Ascending aorta (tissue), 2 donors: Measurements from ENCODE around the gene UFD1. TPM values are rescaled to one million over a fixed set of nuclear protein-coding genes. Genes with fewer than 3 reads are reported as not detected.

Experiments
- DNase-seq, 2 donors: peaks; one replicate each; pipeline ENCODE4 v3.0.0-alpha.2; 2019; ENCODE audit warnings: low spot score in 2 of 2
- H3K27ac ChIP-seq, 2 donors: fragments of 200-600 bp; sonication (generic); one replicate each; pipeline ENCODE4 v1.5.1; 2016 to 2017; ENCODE audit warnings: mild to moderate bottlenecking in 1 of 2
- H3K27me3 ChIP-seq: fragments of 200-600 bp; sonication (generic); one replicate; pipeline ENCODE4 v1.5.1; 2017
- H3K36me3 ChIP-seq, 2 donors: fragments of 200-600 bp; sonication (generic); one replicate each; pipeline ENCODE4 v1.5.1; 2016
- H3K4me1 ChIP-seq, 2 donors: fragments of 200-600 bp; sonication (generic); one replicate each; pipeline ENCODE4 v1.5.1; 2016 to 2017; ENCODE audit warnings: mild to moderate bottlenecking in 1 of 2
- H3K4me3 ChIP-seq, 2 donors: fragments of 200-600 bp; sonication (generic); one replicate each; pipeline ENCODE4 v1.5.1; 2016 to 2017; ENCODE audit warnings: mild to moderate bottlenecking in 1 of 2
- H3K9me3 ChIP-seq, 2 donors: fragments of 200-600 bp; sonication (generic); one replicate each; pipeline ENCODE4 v1.5.1; 2016
- intact Hi-C: fragments of 100-400 bp; cut with DNase I; formaldehyde crosslinking; loops from one replicate; pipeline ENCODE4 v1.15.1; 2023
- total RNA-seq: library from RNA; depleted of rRNA; stranded (reverse); fragments of >200 nt; gene quantifications from one replicate; pipeline ENCODE4 v1.1.0, GENCODE V29; 2016
- TF ChIP-seq, protein P1 (sequence below), 3 experiments: fragments of 200-600 bp in 2 of 3; fragments of 450-650 bp in 1 of 3; sonication (generic) in 2 of 3; IDR thresholded peaks; one replicate each; pipeline ENCODE4 v1.5.1; 2016 to 2019; ENCODE audit warnings: antibody characterized with exemption in 3 of 3, mild to moderate bottlenecking in 1 of 3, moderate library complexity in 1 of 3

The UFD1 gene
- total RNA-seq, 1 donor from 2014 or later, result 81.5 TPM

DNA sequence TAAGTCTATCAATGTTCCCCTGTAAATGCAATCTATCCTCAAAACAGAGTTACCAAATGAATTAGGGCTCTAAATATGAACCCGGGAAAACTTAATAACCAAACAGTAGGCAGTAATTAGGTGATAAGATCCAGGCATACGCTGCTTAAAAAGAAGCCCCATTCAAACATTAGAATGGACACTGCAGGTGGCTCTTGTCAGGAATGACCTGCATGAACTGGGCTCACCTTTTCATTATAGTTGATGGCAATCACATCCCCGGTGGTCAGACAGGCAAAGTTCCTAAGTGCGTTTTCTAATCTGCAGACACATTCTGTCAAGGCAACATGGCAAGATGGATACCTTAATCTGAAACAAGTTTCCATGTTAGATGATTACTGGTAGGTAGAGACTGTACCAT lies 14.0 kb downstream of the UFD1 start:
- TF ChIP-seq, protein P1, sequence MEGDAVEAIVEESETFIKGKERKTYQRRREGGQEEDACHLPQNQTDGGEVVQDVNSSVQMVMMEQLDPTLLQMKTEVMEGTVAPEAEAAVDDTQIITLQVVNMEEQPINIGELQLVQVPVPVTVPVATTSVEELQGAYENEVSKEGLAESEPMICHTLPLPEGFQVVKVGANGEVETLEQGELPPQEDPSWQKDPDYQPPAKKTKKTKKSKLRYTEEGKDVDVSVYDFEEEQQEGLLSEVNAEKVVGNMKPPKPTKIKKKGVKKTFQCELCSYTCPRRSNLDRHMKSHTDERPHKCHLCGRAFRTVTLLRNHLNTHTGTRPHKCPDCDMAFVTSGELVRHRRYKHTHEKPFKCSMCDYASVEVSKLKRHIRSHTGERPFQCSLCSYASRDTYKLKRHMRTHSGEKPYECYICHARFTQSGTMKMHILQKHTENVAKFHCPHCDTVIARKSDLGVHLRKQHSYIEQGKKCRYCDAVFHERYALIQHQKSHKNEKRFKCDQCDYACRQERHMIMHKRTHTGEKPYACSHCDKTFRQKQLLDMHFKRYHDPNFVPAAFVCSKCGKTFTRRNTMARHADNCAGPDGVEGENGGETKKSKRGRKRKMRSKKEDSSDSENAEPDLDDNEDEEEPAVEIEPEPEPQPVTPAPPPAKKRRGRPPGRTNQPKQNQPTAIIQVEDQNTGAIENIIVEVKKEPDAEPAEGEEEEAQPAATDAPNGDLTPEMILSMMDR (IDR thresholded peaks at IDR 0.05), result no peak
- Histone ChIP-seq H3K36me3 (peaks cover 61 to 88% of the 10 kb centered on the region in 2 donors), H3K27me3 (no peaks in the 10 kb centered on the region), H3K27ac (no peak overlapping the region), H3K9me3 (no peaks in the 10 kb centered on the region), H3K4me3 (no peak overlapping the region), H3K4me1 (no peaks in the 10 kb centered on the region)
- no peak for DNase-seq
- intact Hi-C loops, result no loop called here

DNA sequence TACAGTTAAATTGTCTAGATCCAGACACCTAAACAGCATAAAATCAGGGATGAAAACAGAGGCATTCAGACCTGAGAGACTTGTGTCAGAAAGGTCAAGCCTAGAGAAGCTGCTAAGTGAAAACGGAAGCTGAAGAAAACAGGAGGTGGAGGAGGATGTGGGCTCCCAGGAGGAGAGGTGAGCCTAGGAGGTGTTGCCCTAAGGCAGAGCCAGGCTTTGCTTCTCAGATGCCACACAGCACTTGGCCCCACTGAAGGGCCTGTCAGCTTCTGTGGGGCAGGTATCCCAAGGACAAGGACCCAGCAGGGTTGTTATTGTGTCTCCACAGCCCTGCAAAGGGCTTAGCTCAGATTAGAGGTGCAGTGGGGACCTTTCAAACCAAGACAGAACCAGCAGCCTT lies 14.4 kb downstream of the UFD1 start:
- no peak overlapping the region for H3K4me3 ChIP-seq
- H3K4me1 ChIP-seq, result no peaks in the 10 kb centered on the region
- TF ChIP-seq, protein P1 (IDR thresholded peaks at IDR 0.05), result no peak
- H3K36me3 ChIP-seq, result peaks cover 56 to 87% of the 10 kb centered on the region in 2 donors
- DNase-seq, result no peak
- H3K9me3 ChIP-seq, result no peaks in the 10 kb centered on the region
- intact Hi-C loops, result no loop called here
- H3K27me3 ChIP-seq, result no peaks in the 10 kb centered on the region
- no peak overlapping the region for H3K27ac ChIP-seq

DNA sequence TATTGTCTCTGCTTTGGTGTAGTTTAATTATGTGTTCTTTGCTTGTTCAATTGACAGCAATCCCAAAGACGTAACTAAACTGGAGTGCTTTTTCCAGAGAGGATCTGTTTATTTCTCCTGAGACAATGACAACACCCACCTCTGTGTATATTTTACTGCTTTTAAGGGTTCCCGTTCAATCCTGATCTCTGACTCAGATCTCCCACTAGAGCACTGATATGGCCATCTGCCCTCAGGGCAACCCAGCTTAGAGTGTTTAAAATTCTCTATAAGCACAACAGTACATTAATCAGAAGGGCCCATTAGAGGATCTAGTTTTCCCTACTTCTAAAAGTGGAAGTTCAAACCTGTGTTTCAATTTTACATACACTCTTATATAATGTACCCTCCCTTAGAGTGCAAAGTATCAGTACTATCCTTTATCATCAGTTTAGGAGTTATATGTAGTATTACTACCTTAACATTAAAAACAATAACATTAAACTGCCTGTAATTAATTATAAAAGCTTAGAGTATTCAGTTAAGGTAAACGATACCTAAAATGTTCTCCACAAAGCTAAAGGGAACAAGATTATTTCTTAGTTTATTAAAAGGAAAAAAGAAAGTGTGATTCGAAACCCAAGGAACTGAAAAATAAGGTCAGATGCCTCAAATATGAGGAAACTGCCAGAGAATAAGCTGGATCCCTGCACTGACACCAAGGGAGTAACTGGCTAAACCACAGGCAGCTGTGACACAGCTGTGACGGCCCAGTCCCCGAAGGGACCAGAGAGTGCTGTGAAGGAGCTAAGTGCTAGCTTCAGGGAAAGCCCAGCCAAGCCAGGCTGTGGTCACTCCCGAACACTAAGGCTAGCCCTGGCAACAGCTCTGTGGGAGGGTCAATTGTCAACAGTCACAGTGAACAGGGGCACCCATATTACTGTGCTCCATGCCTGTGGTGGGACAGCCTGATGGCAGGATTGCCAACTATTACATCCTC lies 15.2 kb downstream of the UFD1 start:
- Histone ChIP-seq H3K4me1 (no peaks in the 10 kb centered on the region), H3K36me3 (peaks cover 49 to 79% of the 10 kb centered on the region in 2 donors), H3K9me3 (no peaks in the 10 kb centered on the region), H3K27ac (no peak overlapping the region), H3K27me3 (no peaks in the 10 kb centered on the region), H3K4me3 (no peak overlapping the region)
- DNase-seq, result no peak
- TF ChIP-seq, protein P1 (IDR thresholded peaks at IDR 0.05), result no peak
- intact Hi-C loops, result no loop called here

DNA sequence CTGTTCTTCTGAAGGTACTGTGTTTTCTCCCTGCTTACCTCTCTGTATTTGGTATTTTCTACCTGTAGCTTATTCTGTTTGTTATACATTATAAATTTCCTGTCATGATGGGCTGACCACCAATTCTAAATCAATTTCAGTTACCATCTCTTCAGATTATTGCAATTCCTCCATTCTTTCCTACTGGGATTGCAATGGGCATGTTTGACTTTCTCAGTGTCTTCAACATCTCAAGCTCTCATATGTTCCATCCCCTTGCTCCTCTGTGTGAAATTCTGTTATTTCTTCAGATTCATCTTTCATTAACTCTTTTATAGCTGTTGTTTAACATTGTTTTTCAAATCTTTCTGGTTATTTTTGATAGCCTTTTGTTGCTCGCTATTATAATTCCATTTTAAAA lies 16.0 kb downstream of the UFD1 start:
- Histone ChIP-seq H3K4me1 (no peaks in the 10 kb centered on the region), H3K36me3 (peaks cover 41 to 78% of the 10 kb centered on the region in 2 donors), H3K4me3 (no peak overlapping the region), H3K27ac (no peak overlapping the region), H3K9me3 (no peaks in the 10 kb centered on the region), H3K27me3 (no peaks in the 10 kb centered on the region)
- DNase-seq, result no peak
- TF ChIP-seq, protein P1 (IDR thresholded peaks at IDR 0.05), result no peak
- intact Hi-C loops, result no loop called here

DNA sequence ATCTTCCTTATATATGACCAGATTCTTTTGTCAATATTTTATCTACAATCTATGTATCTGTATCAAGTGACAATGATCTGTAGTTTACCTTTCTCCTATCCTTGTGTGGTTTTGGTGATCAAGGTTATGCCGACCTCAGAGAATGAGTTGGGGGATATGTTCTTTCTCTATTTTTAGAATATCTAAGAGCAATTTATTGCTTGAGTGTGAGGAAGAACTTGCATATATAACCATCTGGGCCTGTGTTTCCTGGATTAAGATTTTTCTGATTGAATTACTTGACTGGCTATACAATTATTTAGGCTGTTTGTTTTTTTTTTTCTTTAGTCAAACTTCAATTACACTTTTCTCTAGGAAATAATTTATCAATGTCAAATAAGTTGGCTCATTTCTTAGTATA lies 17.5 kb downstream of the UFD1 start:
- Histone ChIP-seq H3K9me3 (no peaks in the 10 kb centered on the region), H3K4me3 (no peak overlapping the region), H3K27me3 (no peaks in the 10 kb centered on the region), H3K27ac (no peak overlapping the region), H3K36me3 (peaks cover 32 to 78% of the 10 kb centered on the region in 2 donors), H3K4me1 (no peaks in the 10 kb centered on the region)
- no peak for DNase-seq
- TF ChIP-seq, protein P1 (IDR thresholded peaks at IDR 0.05), result no peak
- intact Hi-C loops, result no loop called here
